WERI-Rb-1 (cell line): ENCODE measurements around the gene CRKL.

Experiments used
- DNase-seq: peaks from one replicate; pipeline ENCODE4 v3.0.0-alpha.2; 2020
- H3K27ac ChIP-seq: fragments of 250-450 bp; sonication (Bioruptor Pico); 2 replicates; pipeline ENCODE4 v1.5.1; 2020; ENCODE audit warnings: mild to moderate bottlenecking, moderate library complexity
- H3K27me3 ChIP-seq: fragments of 250-450 bp; sonication (Bioruptor Pico); 2 replicates; pipeline ENCODE4 v1.5.1; 2021; ENCODE audit warnings: mild to moderate bottlenecking, low read depth, moderate library complexity; ENCODE audit not compliant: insufficient read depth, severe bottlenecking
- H3K36me3 ChIP-seq: fragments of 250-450 bp; sonication (Bioruptor Pico); 2 replicates; pipeline ENCODE4 v1.5.1; 2020; ENCODE audit warnings: mild to moderate bottlenecking, moderate library complexity
- H3K4me3 ChIP-seq: 2 replicates; pipeline ENCODE4 v1.5.1; 2011; ENCODE audit warnings: low read depth, mild to moderate bottlenecking, control low read depth, low read length
- H3K9me3 ChIP-seq: fragments of 250-450 bp; sonication (Bioruptor Pico); 2 replicates; pipeline ENCODE4 v1.5.1; 2021; ENCODE audit warnings: mild to moderate bottlenecking, moderate library complexity; ENCODE audit not compliant: severe bottlenecking
- CTCF ChIP-seq: IDR thresholded peaks from 2 replicates; pipeline ENCODE4 v1.5.1; 2011; ENCODE audit warnings: low read depth, mild to moderate bottlenecking, control low read depth, inconsistent platforms, low read length

CRKL gene

DNA sequence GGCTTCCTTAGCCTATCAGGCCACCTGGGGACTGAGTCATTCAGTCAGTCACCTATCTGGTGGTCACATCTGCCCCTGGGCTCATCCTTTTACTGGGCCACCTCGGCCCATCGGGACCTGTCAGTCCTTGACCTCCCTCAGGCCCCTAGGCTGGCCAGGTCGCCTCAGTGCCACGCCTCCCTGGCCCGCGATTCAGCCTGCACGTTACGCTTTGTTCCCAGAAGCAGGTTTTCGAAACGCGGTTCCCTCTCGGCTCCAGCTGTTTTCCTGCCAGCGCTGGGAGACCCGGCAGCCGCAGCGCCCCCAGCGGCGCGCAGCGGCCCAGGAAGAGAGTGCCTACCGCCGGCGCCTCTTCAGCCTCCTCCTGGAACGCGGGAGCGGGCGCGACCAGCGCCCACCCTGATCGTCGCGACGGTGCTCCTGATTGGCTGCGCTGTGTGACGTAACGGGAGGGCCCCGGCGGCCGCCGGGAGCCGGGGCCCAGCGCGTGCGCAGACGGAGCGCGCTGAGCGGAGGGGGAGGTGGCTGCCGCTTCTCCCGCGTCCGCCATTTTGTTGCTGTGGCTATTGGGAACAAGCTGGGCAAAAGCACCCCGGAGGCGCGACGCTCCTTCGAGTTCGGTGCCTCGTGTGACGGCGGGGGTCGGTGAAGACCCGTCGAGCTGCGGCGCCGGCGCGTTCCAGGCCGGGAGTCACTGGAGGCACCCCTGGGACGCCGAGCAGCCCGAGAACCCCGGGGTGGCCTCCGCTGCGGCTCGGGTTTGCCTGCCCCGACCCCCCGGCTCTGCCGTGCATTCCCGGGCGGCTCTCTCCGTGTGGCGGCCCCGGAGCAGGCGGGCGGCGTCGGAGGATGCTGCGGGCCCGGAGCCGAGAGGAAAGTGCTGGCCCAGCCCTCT lies at the start of gene CRKL:
Gene CRKL, plus strand, starts transcription at position 492 of the 895 bp plus-strand sequence. CDS start 528 bp downstream, outside the sequence.
- Histone ChIP-seq H3K4me3 (peak within 1 kb of the TSS; percentile 97), H3K9me3 (no peaks in the 10 kb centered on the region), H3K27me3 (no peaks in the 10 kb centered on the region), H3K27ac (peak within 1 kb of the TSS; percentile 93), H3K36me3 (peaks cover 31% of the 10 kb centered on the region)
- DNase-seq: peak; percentile 97
- peak; percentile 93 for TF ChIP-seq CTCF

DNA sequence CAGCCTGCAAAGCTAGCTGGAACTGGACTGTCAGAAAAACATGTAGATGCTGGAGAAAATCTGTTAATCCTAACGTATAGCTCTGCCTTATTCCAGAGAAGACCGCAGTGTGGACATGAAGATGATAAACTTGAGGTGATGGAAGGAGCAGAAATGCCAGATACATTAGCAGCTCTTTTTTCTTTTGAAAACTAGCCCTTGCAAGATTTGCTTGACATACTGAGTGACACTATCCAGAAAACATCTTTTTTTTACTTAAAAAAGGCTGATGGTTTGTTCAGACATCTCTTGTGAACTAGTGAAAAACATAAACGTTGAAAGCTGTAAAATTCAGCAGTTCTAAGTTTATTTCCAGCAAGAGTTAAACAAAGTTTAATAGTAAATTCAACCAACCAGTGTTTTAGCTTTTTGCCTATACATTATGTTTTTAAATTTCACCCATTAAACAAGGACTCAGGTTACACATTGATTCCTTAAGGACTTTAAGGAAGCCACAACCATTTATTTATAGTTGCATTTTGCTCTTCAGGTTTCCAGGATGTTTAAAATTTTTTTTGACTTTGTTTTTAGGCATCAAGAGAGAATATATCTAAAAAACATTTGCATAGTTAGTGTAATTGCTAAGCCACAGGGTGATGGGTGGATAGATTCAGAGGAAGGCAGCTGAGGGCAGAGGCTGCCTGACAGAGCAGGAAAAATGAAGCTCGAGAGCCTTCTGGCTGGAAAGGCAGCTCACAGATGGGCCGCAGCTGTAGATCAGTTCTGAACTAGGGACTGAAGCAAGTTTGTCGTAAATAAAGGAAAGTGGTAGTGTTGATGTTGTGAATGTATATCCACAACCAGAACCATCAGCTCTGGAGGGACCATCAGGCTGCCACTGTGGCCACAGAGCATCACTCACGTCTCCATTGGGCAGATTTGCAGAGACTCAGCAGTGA lies 48.9 kb upstream of the CRKL start:
- H3K27ac ChIP-seq: no peak overlapping the region
- DNase-seq: no peak
- TF ChIP-seq CTCF: no peak
- no peaks in the 10 kb centered on the region for H3K9me3 ChIP-seq
- H3K36me3 ChIP-seq: peaks cover 24% of the 10 kb centered on the region
- H3K4me3 ChIP-seq: no peak overlapping the region
- H3K27me3 ChIP-seq: no peaks in the 10 kb centered on the region

- no peak for DNase-seq
- Histone ChIP-seq H3K27ac (no peak overlapping the region), H3K36me3 (peaks cover 27% of the 10 kb centered on the region), H3K27me3 (no peaks in the 10 kb centered on the region), H3K9me3 (no peaks in the 10 kb centered on the region), H3K4me3 (no peak overlapping the region)
- TF ChIP-seq CTCF: no peak
Observed at GRCh38 chr22:20869234-20869633, 48.0 kb upstream of the CRKL start.

GRCh38 chr22:20873214-20873613 lies 44.0 kb upstream of the CRKL start:
- Histone ChIP-seq H3K36me3 (peaks cover 37% of the 10 kb centered on the region), H3K9me3 (no peaks in the 10 kb centered on the region), H3K4me3 (no peak overlapping the region), H3K27ac (no peak overlapping the region), H3K27me3 (no peaks in the 10 kb centered on the region)
- no peak for TF ChIP-seq CTCF
- no peak for DNase-seq

DNA sequence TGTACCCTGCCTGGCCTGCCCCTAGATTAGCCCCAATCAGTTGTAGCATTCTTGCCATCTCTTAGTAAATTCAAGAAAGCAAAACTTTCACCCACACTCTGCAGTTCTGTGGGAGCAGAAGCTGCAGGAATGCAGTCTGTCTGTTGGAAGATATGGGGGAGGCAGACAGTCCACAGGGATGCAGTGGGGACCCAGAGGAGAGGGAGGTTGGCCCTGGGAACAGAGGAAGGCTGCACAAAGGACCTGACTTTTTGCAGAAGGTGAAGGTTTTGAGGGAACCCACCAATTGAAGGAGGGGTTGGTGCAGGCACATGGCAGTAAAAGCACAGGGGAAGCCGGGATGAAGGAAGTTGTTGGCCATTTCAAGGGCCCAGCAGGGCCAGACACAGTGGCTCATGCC lies 41.9 kb upstream of the CRKL start:
- H3K36me3 ChIP-seq: peaks cover 34% of the 10 kb centered on the region
- H3K27me3 ChIP-seq: no peaks in the 10 kb centered on the region
- no peak for TF ChIP-seq CTCF
- no peak for DNase-seq
- H3K9me3 ChIP-seq: no peaks in the 10 kb centered on the region
- H3K4me3 ChIP-seq: no peak overlapping the region
- no peak overlapping the region for H3K27ac ChIP-seq
